ENCODE results near the gene GALNT14. TPM values are rescaled to one million over a fixed set of nuclear protein-coding genes. Genes with fewer than 3 reads are reported as not detected.

GALNT14 gene
- total RNA-seq, 1 donor: not detected

- Histone ChIP-seq H3K27ac (ENCODE audit: low read depth, low read length) (no peak overlapping the region), H3K4me3 (ENCODE audit: insufficient read depth, low read length) (no peak overlapping the region), H3K4me2 (ENCODE audit: insufficient read depth, low read length) (no peak overlapping the region), H3K4me1 (ENCODE audit: insufficient read depth, low read length) (no peaks in the 10 kb centered on the region), H2AFZ (ENCODE audit: low read length) (no peak overlapping the region), H3K79me2 (ENCODE audit: insufficient read depth, low read length) (no peaks in the 10 kb centered on the region), H3K9me3 (ENCODE audit: low read depth, low read length) (no peaks in the 10 kb centered on the region), H4K20me1 (ENCODE audit: insufficient read depth, low read length) (no peaks in the 10 kb centered on the region), H3K36me3 (ENCODE audit: insufficient read depth, low read length) (no peaks in the 10 kb centered on the region), H3K27me3 (ENCODE audit: insufficient read depth, low read length) (no peaks in the 10 kb centered on the region)
- TF ChIP-seq, protein P1, sequence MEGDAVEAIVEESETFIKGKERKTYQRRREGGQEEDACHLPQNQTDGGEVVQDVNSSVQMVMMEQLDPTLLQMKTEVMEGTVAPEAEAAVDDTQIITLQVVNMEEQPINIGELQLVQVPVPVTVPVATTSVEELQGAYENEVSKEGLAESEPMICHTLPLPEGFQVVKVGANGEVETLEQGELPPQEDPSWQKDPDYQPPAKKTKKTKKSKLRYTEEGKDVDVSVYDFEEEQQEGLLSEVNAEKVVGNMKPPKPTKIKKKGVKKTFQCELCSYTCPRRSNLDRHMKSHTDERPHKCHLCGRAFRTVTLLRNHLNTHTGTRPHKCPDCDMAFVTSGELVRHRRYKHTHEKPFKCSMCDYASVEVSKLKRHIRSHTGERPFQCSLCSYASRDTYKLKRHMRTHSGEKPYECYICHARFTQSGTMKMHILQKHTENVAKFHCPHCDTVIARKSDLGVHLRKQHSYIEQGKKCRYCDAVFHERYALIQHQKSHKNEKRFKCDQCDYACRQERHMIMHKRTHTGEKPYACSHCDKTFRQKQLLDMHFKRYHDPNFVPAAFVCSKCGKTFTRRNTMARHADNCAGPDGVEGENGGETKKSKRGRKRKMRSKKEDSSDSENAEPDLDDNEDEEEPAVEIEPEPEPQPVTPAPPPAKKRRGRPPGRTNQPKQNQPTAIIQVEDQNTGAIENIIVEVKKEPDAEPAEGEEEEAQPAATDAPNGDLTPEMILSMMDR (IDR thresholded peaks at IDR 0.05; ENCODE audit: extremely low read depth, low read depth, low read length): no peak
- DNase-seq (ENCODE audit: insufficient read length, low spot score, missing footprints): no peak
Measured at GRCh38 chr2:31053929-31054782, 84.1 kb downstream of the GALNT14 start.

GRCh38 chr2:31052284-31052683 is 86.0 kb downstream of the GALNT14 start:
- Histone ChIP-seq H3K4me2 (ENCODE audit: insufficient read depth, low read length) (no peak overlapping the region), H3K27ac (ENCODE audit: low read depth, low read length) (no peak overlapping the region), H4K20me1 (ENCODE audit: insufficient read depth, low read length) (no peaks in the 10 kb centered on the region), H3K4me1 (ENCODE audit: insufficient read depth, low read length) (no peaks in the 10 kb centered on the region), H3K4me3 (ENCODE audit: insufficient read depth, low read length) (no peak overlapping the region), H2AFZ (ENCODE audit: low read length) (no peak overlapping the region), H3K79me2 (ENCODE audit: insufficient read depth, low read length) (no peaks in the 10 kb centered on the region), H3K36me3 (ENCODE audit: insufficient read depth, low read length) (no peaks in the 10 kb centered on the region), H3K9me3 (ENCODE audit: low read depth, low read length) (no peaks in the 10 kb centered on the region), H3K27me3 (ENCODE audit: insufficient read depth, low read length) (no peaks in the 10 kb centered on the region)
- TF ChIP-seq, protein P1 (IDR thresholded peaks at IDR 0.05; ENCODE audit: extremely low read depth, low read depth, low read length): no peak
- no peak for DNase-seq (ENCODE audit: insufficient read length, low spot score, missing footprints)

DNA sequence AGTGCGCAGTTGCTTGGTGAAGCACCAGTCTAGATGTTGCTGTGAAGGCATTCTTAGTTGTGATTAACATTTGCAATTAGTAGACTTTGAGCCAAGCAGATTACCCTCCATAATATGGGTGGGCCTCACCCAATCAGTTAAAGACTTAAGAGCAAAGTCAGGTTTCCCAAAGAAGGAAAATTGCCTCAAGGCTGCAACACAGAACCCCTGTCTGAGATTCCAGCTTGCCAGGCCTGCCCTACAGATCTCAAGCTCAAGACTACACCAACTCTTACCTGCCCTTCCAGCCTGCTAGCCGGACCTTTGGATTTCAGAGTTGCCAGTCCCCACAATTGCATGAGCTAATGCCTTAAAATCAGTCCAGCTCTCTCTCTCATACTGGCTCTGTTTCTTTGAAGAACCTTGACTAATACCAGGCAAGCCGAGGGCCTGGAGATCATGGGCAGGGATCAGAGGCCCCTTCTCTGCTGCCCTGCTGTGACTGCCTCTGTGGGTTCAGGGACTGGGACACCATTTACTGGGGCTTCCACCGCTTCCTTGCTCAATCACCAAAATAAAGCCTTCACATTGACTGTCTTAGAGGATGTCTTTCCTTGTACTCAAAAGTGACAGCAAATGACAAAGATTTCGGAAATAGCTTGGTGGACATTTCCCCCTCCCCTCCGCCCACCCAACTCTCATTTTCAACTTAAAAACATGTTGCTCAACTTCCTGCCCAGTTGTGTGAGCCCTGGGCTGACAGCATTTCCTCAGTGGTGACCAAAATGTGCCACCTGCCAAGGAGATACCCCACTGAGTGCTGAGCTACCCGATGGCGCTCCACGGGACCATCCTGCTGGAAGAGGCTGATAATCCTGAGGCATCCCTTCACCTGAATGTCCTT is 86.7 kb downstream of the GALNT14 start:
- H3K79me2 ChIP-seq (ENCODE audit: insufficient read depth, low read length): no peaks in the 10 kb centered on the region
- no peaks in the 10 kb centered on the region for H3K4me1 ChIP-seq (ENCODE audit: insufficient read depth, low read length)
- H3K9me3 ChIP-seq (ENCODE audit: low read depth, low read length): no peaks in the 10 kb centered on the region
- H3K4me2 ChIP-seq (ENCODE audit: insufficient read depth, low read length): no peak overlapping the region
- H2AFZ ChIP-seq (ENCODE audit: low read length): no peak overlapping the region
- no peak overlapping the region for H3K4me3 ChIP-seq (ENCODE audit: insufficient read depth, low read length)
- H3K27ac ChIP-seq (ENCODE audit: low read depth, low read length): no peak overlapping the region
- no peaks in the 10 kb centered on the region for H3K36me3 ChIP-seq (ENCODE audit: insufficient read depth, low read length)
- no peak for DNase-seq (ENCODE audit: insufficient read length, low spot score, missing footprints)
- H4K20me1 ChIP-seq (ENCODE audit: insufficient read depth, low read length): no peaks in the 10 kb centered on the region
- no peaks in the 10 kb centered on the region for H3K27me3 ChIP-seq (ENCODE audit: insufficient read depth, low read length)
- TF ChIP-seq, protein P1 (IDR thresholded peaks at IDR 0.05; ENCODE audit: extremely low read depth, low read depth, low read length): no peak

Data from osteoblast (primary cell).